GM12891 (cell line): ENCODE measurements around the gene HTR7.

ENCODE experiments used
- POLR2A ChIP-seq: IDR thresholded peaks from 2 replicates; pipeline ENCODE4 v1.6.1; 2011; ENCODE audit warnings: low read depth, low read length, control low read depth
- POLR2AphosphoS5 ChIP-seq: IDR thresholded peaks from 2 replicates; pipeline ENCODE4 v1.6.1; 2011; ENCODE audit warnings: low read depth, low read length, control low read depth
- TAF1 ChIP-seq: IDR thresholded peaks from 2 replicates; pipeline ENCODE4 v1.6.1; 2011; ENCODE audit warnings: low read depth, low read length, control low read depth

DNA sequence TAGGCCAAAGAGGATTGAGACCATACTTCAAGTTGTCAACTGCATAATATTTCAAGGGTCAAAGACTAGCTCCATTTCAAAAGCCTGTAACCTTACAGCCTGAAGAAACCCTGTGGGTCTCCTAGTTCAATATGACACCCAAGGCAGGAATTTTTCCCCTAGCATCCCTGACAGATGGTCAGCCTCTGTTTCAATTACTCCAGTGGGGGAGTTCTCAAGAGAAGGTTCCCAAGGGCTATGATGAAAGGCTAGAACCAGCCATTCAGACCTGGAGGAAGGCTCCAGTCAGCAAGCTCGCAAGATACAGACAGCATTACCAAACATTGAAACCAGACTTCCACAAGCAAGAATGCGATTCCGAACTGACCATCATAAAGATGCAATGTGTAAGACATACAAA lies 1.6 kb downstream of the HTR7 start:
- TF ChIP-seq POLR2AphosphoS5 (no peak), POLR2A (no peak), TAF1 (no peak)
